Gastrocnemius medialis (tissue), 4 donors: ENCODE data around the gene UBL4A. TPM values are rescaled to one million over a fixed set of nuclear protein-coding genes. Genes with fewer than 3 reads are reported as not detected.

ENCODE experiments used
- ATAC-seq, 2 donors: fragments of 150-250 bp; one replicate each; pipeline ENCODE4 v1.9.1; 2016
- DNase-seq, 2 donors: peaks; one replicate each; pipeline ENCODE4 v3.0.0-alpha.2; 2019
- H3K27ac ChIP-seq, 4 donors: fragments of 200-600 bp; sonication (generic); 1 replicate in 1 of 4; 2 replicates in 3 of 4; pipeline ENCODE4 v1.5.1; 2016 to 2018; ENCODE audit warnings: mild to moderate bottlenecking in 2 of 4, moderate library complexity in 1 of 4
- H3K27me3 ChIP-seq, 3 donors: fragments of 200-600 bp; sonication (generic) in 2 of 3; 1 replicate in 1 of 3; 2 replicates in 2 of 3; pipeline versions ENCODE4 v1.5.1 to v1.6.0; 2016 to 2019; ENCODE audit warnings: mild to moderate bottlenecking in 1 of 3, moderate library complexity in 1 of 3
- H3K36me3 ChIP-seq, 2 donors: fragments of 200-600 bp; sonication (generic) in 1 of 2; one replicate each; pipeline ENCODE4 v1.5.1; 2017 to 2018
- H3K4me1 ChIP-seq, 2 donors: fragments of 200-600 bp; sonication (generic) in 1 of 2; one replicate each; pipeline ENCODE4 v1.5.1; 2016 to 2017; ENCODE audit warnings: mild to moderate bottlenecking in 2 of 2
- H3K4me3 ChIP-seq, 4 donors: fragments of 200-600 bp; sonication (generic) in 3 of 4; 1 replicate in 1 of 4; 2 replicates in 3 of 4; pipeline ENCODE4 v1.5.1; 2016 to 2019; ENCODE audit warnings: mild to moderate bottlenecking in 2 of 4
- H3K9me3 ChIP-seq, 3 donors: fragments of 200-600 bp; sonication (generic) in 2 of 3; 1 replicate in 1 of 3; 2 replicates in 2 of 3; pipeline ENCODE4 v1.5.1; 2016 to 2019
- CTCF ChIP-seq, 5 experiments: fragments of 450-650 bp in 3 of 5; fragments of 200-600 bp in 2 of 5; sonication (generic) in 2 of 5; IDR thresholded peaks in 4 of 5; conservative IDR thresholded peaks in 1 of 5; 1 replicate in 4 of 5; 2 replicates in 1 of 5; pipeline ENCODE4 v1.5.1; 2016 to 2019; ENCODE audit warnings: antibody characterized with exemption in 5 of 5, mild to moderate bottlenecking in 3 of 5, moderate library complexity in 3 of 5
- POLR2A ChIP-seq, 2 donors: fragments of 450-650 bp; IDR thresholded peaks; one replicate each; pipeline ENCODE4 v1.6.1; 2017; ENCODE audit warnings: antibody characterized with exemption in 2 of 2, mild to moderate bottlenecking in 2 of 2, moderate library complexity in 2 of 2
- in situ Hi-C, 4 donors: fragments of 200-750 bp; cut with MboI; loops; one replicate each; pipeline versions ENCODE4 v1.15.0 to v1.8.0; 2017; ENCODE audit warnings: low sequenced_read_pairs in 4 of 4
- intact Hi-C: fragments of 100-400 bp; cut with DNase I; formaldehyde crosslinking; loops from one replicate; pipeline ENCODE4 v1.15.1; 2023; ENCODE audit warnings: low total_unique reads
- total RNA-seq, 4 donors: library from RNA; depleted of rRNA; stranded (reverse); fragments of >200 nt; gene quantifications; one replicate each; pipeline versions ENCODE4 v1.1.0 to v1.2.3, GENCODE V29; 2016

The UBL4A gene
- total RNA-seq, 4 donors from 2014 or later: 54.6 to 116 (median 79.8) TPM

GRCh38 chrX:154468217-154468616 is 18.2 kb downstream of the UBL4A start:
- ATAC-seq: no peak
- no peaks in the 10 kb centered on the region for H3K36me3 ChIP-seq
- H3K4me3 ChIP-seq: no peak overlapping the region
- no peak for DNase-seq
- H3K9me3 ChIP-seq: no peaks in the 10 kb centered on the region
- in situ Hi-C loops: no loop called here
- no peaks in the 10 kb centered on the region for H3K4me1 ChIP-seq
- no peak for TF ChIP-seq POLR2A (IDR thresholded peaks at IDR 0.05)
- TF ChIP-seq CTCF (IDR thresholded peaks at IDR 0.05 in 4 of 5, conservative IDR thresholded peaks at IDR 0.05 in 1 of 5): no peak
- intact Hi-C loops: no loop called here
- no peaks in the 10 kb centered on the region for H3K27me3 ChIP-seq
- no peak overlapping the region for H3K27ac ChIP-seq

- DNase-seq (no peak), ATAC-seq (no peak)
- no peak overlapping the region for H3K4me3 ChIP-seq
- in situ Hi-C loops: no loop called here
- no peaks in the 10 kb centered on the region for H3K36me3 ChIP-seq
- H3K9me3 ChIP-seq: no peaks in the 10 kb centered on the region
- no peaks in the 10 kb centered on the region for H3K4me1 ChIP-seq
- H3K27ac ChIP-seq: no peak overlapping the region
- intact Hi-C loops: no loop called here
- no peak for TF ChIP-seq POLR2A (IDR thresholded peaks at IDR 0.05)
- no peak for TF ChIP-seq CTCF (IDR thresholded peaks at IDR 0.05 in 4 of 5, conservative IDR thresholded peaks at IDR 0.05 in 1 of 5)
- H3K27me3 ChIP-seq: no peaks in the 10 kb centered on the region
Observed at GRCh38 chrX:154467556-154467955, 18.9 kb downstream of the UBL4A start.

- H3K36me3 ChIP-seq: no peaks in the 10 kb centered on the region
- in situ Hi-C loops (no loop called here), intact Hi-C loops (no loop called here)
- H3K4me3 ChIP-seq: no peak overlapping the region
- DNase-seq: no peak
- no peaks in the 10 kb centered on the region for H3K9me3 ChIP-seq
- no peaks in the 10 kb centered on the region for H3K27me3 ChIP-seq
- H3K4me1 ChIP-seq: no peaks in the 10 kb centered on the region
- no peak for TF ChIP-seq CTCF (IDR thresholded peaks at IDR 0.05 in 4 of 5, conservative IDR thresholded peaks at IDR 0.05 in 1 of 5)
- TF ChIP-seq POLR2A (IDR thresholded peaks at IDR 0.05): no peak
- ATAC-seq: no peak
- no peak overlapping the region for H3K27ac ChIP-seq
Observed at GRCh38 chrX:154466907-154467306, 19.5 kb downstream of the UBL4A start.

- intact Hi-C loops: no loop called here
- Histone ChIP-seq H3K9me3 (no peaks in the 10 kb centered on the region), H3K27me3 (no peaks in the 10 kb centered on the region), H3K36me3 (no peaks in the 10 kb centered on the region), H3K27ac (no peak overlapping the region), H3K4me1 (no peaks in the 10 kb centered on the region), H3K4me3 (no peak overlapping the region)
- ATAC-seq (no peak), DNase-seq (no peak)
- TF ChIP-seq POLR2A (IDR thresholded peaks at IDR 0.05): no peak
- TF ChIP-seq CTCF (IDR thresholded peaks at IDR 0.05 in 4 of 5, conservative IDR thresholded peaks at IDR 0.05 in 1 of 5): no peak
- in situ Hi-C loops: no loop called here
Observed at GRCh38 chrX:154466036-154466435, 20.4 kb downstream of the UBL4A start.

GRCh38 chrX:154465601-154466000 is 20.8 kb downstream of the UBL4A start:
- Histone ChIP-seq H3K27ac (no peak overlapping the region), H3K4me1 (no peaks in the 10 kb centered on the region), H3K9me3 (no peaks in the 10 kb centered on the region), H3K4me3 (no peak overlapping the region), H3K36me3 (no peaks in the 10 kb centered on the region), H3K27me3 (no peaks in the 10 kb centered on the region)
- in situ Hi-C loops (no loop called here), intact Hi-C loops (no loop called here)
- DNase-seq: no peak
- TF ChIP-seq POLR2A (IDR thresholded peaks at IDR 0.05): no peak
- no peak for ATAC-seq
